NCI-H2227 (cell line): ENCODE measurements around the gene UBE2D1.
A peak's percentile ranks its signal among the peaks of the same experiment; 100 is the strongest.
"Not testable (repeated sequence)": the region's sequence is repeated elsewhere in the genome, so short reads cannot be mapped to it uniquely, and the experiment has no call there.

ENCODE experiments used
- DNase-seq: peaks from one replicate; lab custom pipeline; 2025; ENCODE audit not compliant: unreplicated experiment; lab: John Stamatoyannopoulos, UW

UBE2D1 gene

GRCh38 chr10:58373442-58373827 lies 38.6 kb downstream of the UBE2D1 start:
- DNase-seq, result no peak

- DNase-seq, result no peak
Measured at GRCh38 chr10:58382489-58382995, 47.7 kb downstream of the UBE2D1 start.

GRCh38 chr10:58384095-58384494 lies 49.3 kb downstream of the UBE2D1 start:
- DNase-seq, result no peak

GRCh38 chr10:58384544-58384998 lies 49.8 kb downstream of the UBE2D1 start:
- DNase-seq, result peak; percentile 31

GRCh38 chr10:58384999-58385783 lies 50.4 kb downstream of the UBE2D1 start, which contains the start of gene TFAM:
TSS of gene TFAM (plus strand) at chr10:58385410. CDS start at chr10:58385548, 138 bp downstream.
- peak; percentile 92 for DNase-seq

- peak; percentile 51 for DNase-seq
Measured at GRCh38 chr10:58385784-58386112, 50.9 kb downstream of the UBE2D1 start.

GRCh38 chr10:58389024-58389423 lies 54.2 kb downstream of the UBE2D1 start:
- no peak for DNase-seq

GRCh38 chr10:58393317-58393716 lies 58.5 kb downstream of the UBE2D1 start:
- DNase-seq, result no peak

GRCh38 chr10:58394471-58394870 lies 59.7 kb downstream of the UBE2D1 start:
- no peak for DNase-seq

- DNase-seq, result no peak
Measured at GRCh38 chr10:58396057-58396456, 61.3 kb downstream of the UBE2D1 start.

GRCh38 chr10:58397830-58398229 lies 63.0 kb downstream of the UBE2D1 start:
- no peak for DNase-seq

- no peak for DNase-seq
Measured at GRCh38 chr10:58399410-58399809, 64.6 kb downstream of the UBE2D1 start.

- DNase-seq, result no peak
Measured at GRCh38 chr10:58400609-58401008, 65.8 kb downstream of the UBE2D1 start.

GRCh38 chr10:58404001-58404400 lies 69.2 kb downstream of the UBE2D1 start:
- DNase-seq, result no peak

- DNase-seq, result no peak
Measured at GRCh38 chr10:58409956-58410610, 75.3 kb downstream of the UBE2D1 start.

- peak; percentile 34 for DNase-seq
Measured at GRCh38 chr10:58412502-58412961, 77.7 kb downstream of the UBE2D1 start.

- DNase-seq, result peak; percentile 41
Measured at GRCh38 chr10:58414270-58415041, 79.7 kb downstream of the UBE2D1 start.

- DNase-seq, result no peak
Measured at GRCh38 chr10:58415757-58416156, 81.0 kb downstream of the UBE2D1 start.

- DNase-seq, result not testable (repeated sequence)
Measured at GRCh38 chr10:58417902-58418301, 83.1 kb downstream of the UBE2D1 start.
